Gastroesophageal sphincter (tissue), 2 donors: ENCODE measurements around the gene NEIL1.

Experiments
- EP300 ChIP-seq: sonication (generic); formaldehyde crosslinking; IDR thresholded peaks from one replicate; pipeline ENCODE4 v1.6.1; 2017; ENCODE audit warnings: antibody characterized with exemption, mild to moderate bottlenecking
- POLR2A ChIP-seq, 2 donors: fragments of 450-650 bp; IDR thresholded peaks; one replicate each; pipeline ENCODE4 v1.6.1; 2017; ENCODE audit warnings: antibody characterized with exemption in 2 of 2, mild to moderate bottlenecking in 2 of 2, moderate library complexity in 1 of 2
- POLR2AphosphoS5 ChIP-seq: sonication (generic); formaldehyde crosslinking; IDR thresholded peaks from one replicate; pipeline ENCODE4 v1.6.1; 2017; ENCODE audit warnings: antibody characterized with exemption

- TF ChIP-seq POLR2AphosphoS5 (no peak), EP300 (no peak), POLR2A (IDR thresholded peaks at IDR 0.05) (no peak)
These were observed 4.6 kb upstream of the NEIL1 start for GRCh38 chr15:75342221-75342620.
